GM21423 (cell line): Measurements from ENCODE around the gene RGSL1.

ENCODE experiments used
- ATAC-seq: cut with Tn5 transposase; IDR thresholded peaks from one replicate; pipeline ENCODE4 v1.9.1; 2021; ENCODE audit warnings: mild to moderate bottlenecking, moderate library complexity; ENCODE audit not compliant: unreplicated experiment

Gene RGSL1

DNA sequence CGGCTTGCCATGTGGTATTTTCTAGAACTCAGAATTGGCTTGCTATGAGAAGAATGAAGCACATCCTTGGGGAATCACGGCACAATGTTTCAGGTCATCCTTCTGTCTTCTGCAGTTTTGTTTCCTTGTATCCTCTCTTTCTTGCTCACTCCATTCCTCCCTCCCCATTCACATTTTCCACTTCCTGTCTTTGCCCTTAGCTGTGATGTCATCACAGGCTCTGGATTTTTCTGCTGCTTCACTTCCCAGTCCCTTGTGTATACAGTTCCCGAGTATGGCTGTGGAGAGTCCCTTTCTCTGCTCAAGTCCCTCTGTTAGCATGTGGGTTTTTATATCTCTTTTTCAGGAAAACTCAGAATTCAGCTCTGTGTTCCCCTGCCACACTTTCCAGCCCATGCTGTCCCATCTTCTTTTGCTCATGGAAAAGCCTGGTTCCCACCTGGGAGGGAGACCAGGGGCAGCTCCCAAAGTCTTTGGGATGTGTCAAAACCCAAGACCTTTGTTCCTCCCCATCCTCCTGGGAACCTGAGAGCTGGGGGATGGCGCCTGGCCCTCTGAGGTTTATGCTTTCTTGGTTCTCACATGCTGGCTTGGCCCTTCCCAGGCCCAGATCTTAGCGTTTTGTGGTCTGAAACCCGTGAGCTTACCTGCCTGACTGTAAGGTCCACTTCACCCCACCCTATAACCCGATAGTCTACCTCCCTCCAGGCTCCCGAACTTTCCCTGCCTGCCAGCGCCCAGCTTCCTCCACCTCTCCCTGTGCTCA is 159.1 kb downstream of the RGSL1 start:
- no peak for ATAC-seq
